ENCODE measurements around the gene GAS7.

DNA sequence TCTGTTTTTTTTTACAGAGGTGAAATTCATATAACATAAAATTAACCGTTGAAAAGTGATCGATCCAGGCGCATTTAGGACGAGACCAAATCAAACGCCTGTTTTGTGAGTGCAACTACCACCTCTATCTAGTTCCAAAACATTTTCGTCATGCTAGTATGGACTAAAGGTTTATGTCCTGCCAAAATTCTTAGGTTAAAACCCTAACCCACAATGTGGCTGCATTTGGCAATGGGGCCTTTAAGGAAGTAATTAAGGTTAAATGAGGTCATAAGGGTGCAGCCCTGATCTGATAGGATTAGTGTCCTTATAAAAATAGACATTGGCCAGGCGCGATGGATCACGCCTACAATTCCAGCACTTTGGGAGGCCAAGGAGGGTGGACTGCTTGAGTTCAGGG lies 260.5 kb downstream of the GAS7 start:
- TF ChIP-seq, protein P1, sequence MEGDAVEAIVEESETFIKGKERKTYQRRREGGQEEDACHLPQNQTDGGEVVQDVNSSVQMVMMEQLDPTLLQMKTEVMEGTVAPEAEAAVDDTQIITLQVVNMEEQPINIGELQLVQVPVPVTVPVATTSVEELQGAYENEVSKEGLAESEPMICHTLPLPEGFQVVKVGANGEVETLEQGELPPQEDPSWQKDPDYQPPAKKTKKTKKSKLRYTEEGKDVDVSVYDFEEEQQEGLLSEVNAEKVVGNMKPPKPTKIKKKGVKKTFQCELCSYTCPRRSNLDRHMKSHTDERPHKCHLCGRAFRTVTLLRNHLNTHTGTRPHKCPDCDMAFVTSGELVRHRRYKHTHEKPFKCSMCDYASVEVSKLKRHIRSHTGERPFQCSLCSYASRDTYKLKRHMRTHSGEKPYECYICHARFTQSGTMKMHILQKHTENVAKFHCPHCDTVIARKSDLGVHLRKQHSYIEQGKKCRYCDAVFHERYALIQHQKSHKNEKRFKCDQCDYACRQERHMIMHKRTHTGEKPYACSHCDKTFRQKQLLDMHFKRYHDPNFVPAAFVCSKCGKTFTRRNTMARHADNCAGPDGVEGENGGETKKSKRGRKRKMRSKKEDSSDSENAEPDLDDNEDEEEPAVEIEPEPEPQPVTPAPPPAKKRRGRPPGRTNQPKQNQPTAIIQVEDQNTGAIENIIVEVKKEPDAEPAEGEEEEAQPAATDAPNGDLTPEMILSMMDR (IDR thresholded peaks at IDR 0.05) = no peak
- TF ChIP-seq EZH2 (IDR thresholded peaks at IDR 0.05) = no peak
